SIG-M5 treated with dmso at 0.1 percent for 504 hours (cell line): ENCODE measurements around the gene THAP4.

Experiments used
- DNase-seq: peaks from one replicate; lab custom pipeline; 2025; ENCODE audit not compliant: unreplicated experiment; lab: John Stamatoyannopoulos, UW

THAP4 gene

GRCh38 chr2:241615041-241615440, 21.9 kb downstream of the THAP4 start:
- DNase-seq, result no peak

- no peak for DNase-seq
Measured at GRCh38 chr2:241613017-241613780, 23.8 kb downstream of the THAP4 start.

GRCh38 chr2:241612156-241613016, 24.6 kb downstream of the THAP4 start:
- DNase-seq, result no peak

DNA sequence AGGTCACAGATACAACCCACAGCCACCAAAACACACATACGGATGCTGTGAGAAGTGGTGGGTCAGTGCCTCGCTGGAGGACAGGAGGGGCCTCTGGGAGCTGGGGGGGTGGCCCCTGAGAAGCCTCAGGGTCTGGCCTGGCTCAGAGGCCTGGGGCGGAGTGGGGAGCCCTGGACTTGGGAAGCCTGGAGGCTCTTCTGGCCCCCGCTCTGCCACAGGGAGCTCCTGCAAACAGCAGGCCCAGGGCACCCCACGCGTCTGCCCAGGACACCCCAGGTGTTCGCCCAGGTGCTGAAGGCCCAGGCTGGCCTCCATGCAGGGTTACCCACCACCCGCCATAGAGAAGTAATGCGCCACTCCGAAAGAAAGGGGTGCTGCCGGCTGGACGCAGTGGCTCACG, 25.9 kb downstream of the THAP4 start:
- DNase-seq, result no peak

- DNase-seq, result peak; percentile 89
Measured at GRCh38 chr2:241609859-241610793, 26.8 kb downstream of the THAP4 start.

DNA sequence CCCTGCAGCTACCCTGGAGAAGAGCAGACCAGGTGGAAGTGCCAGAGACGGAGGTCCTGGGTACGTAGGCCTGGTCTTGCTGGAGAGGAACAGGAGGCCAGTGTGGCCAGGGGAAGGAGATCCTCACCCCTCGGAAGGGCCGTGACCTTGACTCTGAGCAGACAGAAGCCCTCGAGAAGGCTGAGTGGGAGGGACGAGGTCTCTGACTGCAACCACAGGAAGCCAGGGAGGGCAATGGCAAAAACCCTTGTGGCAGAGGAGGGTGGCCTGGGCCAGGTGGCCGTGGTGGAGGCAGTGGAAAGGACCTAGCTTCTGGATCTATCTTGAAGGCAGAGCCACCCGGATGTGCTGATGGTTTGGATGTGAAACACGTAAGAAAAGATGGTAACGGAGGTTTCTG, 28.1 kb downstream of the THAP4 start:
- no peak for DNase-seq

GRCh38 chr2:241607162-241607885, 29.6 kb downstream of the THAP4 start:
- DNase-seq, result no peak

GRCh38 chr2:241606186-241606585, 30.8 kb downstream of the THAP4 start:
- no peak for DNase-seq

DNA sequence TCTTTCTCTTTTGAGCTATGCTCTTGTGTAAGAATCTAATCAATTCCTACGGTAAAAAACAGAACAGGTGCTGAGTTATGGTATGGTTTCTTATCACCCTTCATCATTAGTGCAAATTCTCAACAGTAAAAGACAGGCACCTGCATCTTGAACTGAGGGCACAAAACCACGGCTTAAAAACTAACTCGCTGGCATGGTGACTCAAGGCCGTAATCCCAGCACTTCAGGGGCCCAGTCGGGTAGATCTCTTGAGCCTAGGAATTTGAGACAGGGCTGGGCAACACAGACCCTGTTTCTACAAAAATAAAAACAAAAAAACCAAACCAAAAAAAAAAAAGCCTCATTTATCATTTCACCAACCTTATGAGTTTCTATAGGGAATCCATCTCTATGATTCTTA, 33.3 kb downstream of the THAP4 start:
- DNase-seq, result no peak

- DNase-seq, result no peak
Measured at GRCh38 chr2:241602720-241603119, 34.2 kb downstream of the THAP4 start.

DNA sequence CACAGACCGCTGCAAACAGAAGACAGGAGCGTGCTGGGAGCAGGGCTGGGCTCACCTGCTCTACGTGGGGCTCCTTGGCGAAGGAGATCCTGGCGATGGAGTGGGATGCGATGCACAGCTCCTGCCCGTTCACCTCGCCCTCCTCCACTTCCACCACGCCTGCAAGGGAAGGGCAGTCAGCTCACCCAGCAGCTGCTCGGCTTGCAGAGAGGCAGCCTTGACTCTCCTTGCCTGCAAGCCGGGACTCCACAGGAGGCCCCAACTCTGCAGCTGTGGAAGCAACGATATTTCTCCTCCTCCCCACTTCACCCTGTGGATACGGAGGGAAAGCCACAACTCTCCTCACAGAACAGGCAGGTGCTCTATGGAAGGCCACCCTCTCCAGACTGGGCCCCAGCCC, 35.1 kb downstream of the THAP4 start:
- no peak for DNase-seq

DNA sequence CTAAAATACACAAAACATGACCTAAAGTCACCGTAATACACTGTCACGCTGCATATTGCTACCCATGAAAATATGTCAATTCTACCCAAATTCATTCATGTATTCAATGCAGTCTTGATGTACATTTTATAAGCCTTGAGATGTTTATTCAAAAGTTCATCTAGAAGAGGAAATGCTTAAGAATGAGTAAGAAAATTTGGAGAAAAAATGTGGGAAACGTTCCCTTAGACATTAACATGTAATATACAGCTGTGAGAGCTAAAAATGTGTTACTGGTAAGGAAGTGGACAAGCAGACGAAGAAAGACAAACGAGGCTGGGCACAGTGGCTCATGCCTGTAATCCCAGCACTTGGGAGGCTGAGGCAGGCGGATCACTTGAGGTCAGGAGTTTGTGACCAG, 37.3 kb downstream of the THAP4 start:
- DNase-seq, result no peak

GRCh38 chr2:241598487-241598886, 38.5 kb downstream of the THAP4 start:
- no peak for DNase-seq

DNA sequence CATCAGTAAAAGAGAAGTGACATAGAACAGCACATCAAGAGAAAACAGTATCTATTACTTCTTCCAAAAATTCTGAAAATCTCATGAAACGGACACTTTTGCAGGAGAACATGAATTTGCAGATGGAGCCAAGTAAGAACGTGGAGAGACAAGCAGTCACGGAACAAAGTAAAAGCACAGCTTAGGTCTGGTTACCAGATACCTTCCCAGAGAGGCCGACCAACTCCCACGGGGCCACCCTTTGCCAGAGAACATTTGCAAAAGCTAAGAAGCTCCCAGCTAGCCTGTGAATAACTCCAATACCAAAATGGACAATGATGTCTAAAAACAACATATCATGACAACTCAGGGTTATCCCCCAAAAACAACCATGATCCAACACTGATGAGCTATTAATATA, 38.9 kb downstream of the THAP4 start:
- DNase-seq, result no peak

DNA sequence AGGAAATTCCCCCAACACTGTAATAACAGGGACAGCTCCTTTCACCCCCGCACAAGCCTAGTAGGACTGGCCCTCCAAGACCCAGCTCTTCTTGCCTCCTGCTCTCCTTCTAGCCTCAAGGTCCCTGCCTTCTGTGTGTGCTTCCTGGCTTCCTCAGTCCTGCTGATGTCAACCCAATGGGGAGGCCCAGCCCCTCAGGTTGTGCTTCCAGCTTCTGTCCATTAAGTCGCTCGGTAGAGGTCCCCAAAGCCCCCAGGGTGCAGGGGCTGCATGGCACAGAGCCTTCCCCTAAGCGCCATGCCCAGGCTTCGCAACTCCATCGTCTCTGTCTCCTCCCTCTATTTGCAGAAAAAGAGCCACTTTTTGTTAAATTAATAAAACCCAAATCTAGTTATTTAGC, 39.4 kb downstream of the THAP4 start:
- no peak for DNase-seq

DNA sequence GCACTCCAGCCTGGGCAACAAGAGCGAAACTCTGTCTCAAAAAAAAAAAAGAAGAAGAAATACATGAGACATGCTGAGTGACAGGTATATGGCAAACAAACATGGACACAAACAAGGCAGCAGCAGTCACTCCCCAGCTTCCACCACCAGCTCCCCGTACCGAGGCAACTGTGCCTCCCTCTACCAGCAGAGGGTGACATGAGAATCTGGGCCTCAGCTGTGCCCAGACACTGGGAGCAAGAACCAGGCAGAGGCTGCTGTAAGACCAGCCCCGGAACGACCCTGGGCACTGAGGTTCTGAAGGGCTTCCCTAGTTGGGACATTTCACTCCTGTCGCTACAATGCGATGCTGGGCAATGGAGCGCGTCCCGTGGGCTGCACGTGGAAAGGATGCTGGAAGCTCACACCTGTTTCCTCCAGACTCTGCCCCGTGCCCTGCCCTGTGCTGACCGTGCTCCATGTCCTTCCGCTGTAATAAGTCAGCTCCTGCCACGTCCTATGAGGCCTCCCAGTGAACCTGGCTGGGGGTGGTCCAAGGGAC, 41.3 kb downstream of the THAP4 start:
- peak; percentile 18 for DNase-seq

GRCh38 chr2:241593271-241593670, 43.7 kb downstream of the THAP4 start:
- no peak for DNase-seq

DNA sequence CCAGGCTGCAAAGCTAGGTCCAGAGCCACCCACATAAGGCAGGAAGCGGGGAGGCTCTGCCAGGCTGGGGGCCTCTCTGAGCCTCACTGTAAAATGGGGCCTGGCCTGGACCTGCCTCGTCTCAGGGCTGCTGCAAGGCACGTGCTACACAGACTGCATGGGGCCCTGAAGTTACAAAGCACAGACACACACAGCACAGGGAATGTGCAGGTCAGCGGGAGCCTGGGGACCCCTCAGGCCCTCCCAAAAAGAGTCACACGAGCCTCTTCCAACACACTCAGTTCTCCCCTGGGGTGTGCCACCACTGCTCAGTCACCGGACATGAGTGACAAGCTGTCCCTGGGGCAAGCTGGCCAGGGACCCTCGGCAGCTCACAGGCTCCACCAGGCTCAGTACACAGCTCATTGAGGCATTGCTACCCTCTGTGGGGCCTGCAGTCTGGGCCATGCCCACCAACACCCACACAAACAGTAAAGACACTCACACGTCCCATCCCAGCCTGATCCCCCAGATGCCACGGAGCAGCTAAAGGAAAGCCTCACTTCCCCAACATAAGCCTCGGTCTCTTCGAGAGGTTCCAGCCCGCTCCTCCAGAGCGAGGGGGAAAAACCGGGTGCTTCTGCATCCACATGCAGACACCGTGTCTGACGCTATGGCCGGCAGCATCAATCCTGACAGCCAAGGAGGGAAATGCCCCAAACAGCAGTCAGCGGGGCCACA, 44.7 kb downstream of the THAP4 start:
- DNase-seq, result no peak
